OCI-LY3 (cell line): ENCODE measurements around the gene ZDHHC14.

Experiments used
- H2AFZ ChIP-seq: fragments of 200-600, 300-600 bp; shearing (Covaris generic); 2 replicates; pipeline ENCODE4 v1.6.0; 2014; ENCODE audit warnings: antibody characterized with exemption, low read depth, low read length
- H3K27ac ChIP-seq: fragments of 200-600, 300-600 bp; sonication (generic); 2 replicates; pipeline ENCODE4 v1.5.1; 2014; ENCODE audit warnings: mild to moderate bottlenecking, low read length, moderate library complexity, mixed read lengths
- H3K27me3 ChIP-seq: fragments of 200-600, 300-600 bp; sonication (generic); 2 replicates; pipeline ENCODE4 v1.6.1; 2014; ENCODE audit warnings: low read depth, low read length, mixed read lengths
- H3K36me3 ChIP-seq: fragments of 200-600, 300-600 bp; sonication (generic); replicated peaks from 2 replicates; pipeline ENCODE3; 2014; ENCODE audit warnings: low read depth, low read length, mixed read lengths
- H3K4me1 ChIP-seq: fragments of 300-600, 200-600 bp; sonication (generic); 2 replicates; pipeline ENCODE4 v1.6.1; 2014; ENCODE audit warnings: low read length, mixed read lengths
- H3K4me2 ChIP-seq: fragments of 200-600, 300-600 bp; sonication (generic); 2 replicates; pipeline ENCODE4 v1.6.1; 2014; ENCODE audit warnings: low read length, mixed read lengths
- H3K4me3 ChIP-seq: fragments of 300-600, 200-600 bp; sonication (generic); 2 replicates; pipeline ENCODE4 v1.5.1; 2014; ENCODE audit warnings: antibody characterized with exemption, mild to moderate bottlenecking, low read length, moderate library complexity
- H3K79me2 ChIP-seq: fragments of 300-600, 200-600 bp; shearing (Covaris generic); 2 replicates; pipeline ENCODE4 v1.6.1; 2014; ENCODE audit warnings: mild to moderate bottlenecking, low read length, mixed read lengths
- H3K9ac ChIP-seq: fragments of 300-600, 200-600 bp; shearing (Covaris generic); 2 replicates; pipeline ENCODE4 v1.6.0; 2014; ENCODE audit warnings: mild to moderate bottlenecking, low read length, moderate library complexity
- H3K9me3 ChIP-seq: fragments of 200-600, 300-600 bp; shearing (Covaris generic); 2 replicates; pipeline ENCODE4 v1.6.1; 2014; ENCODE audit warnings: low read length, mixed read lengths; ENCODE audit not compliant: insufficient read depth
- H4K20me1 ChIP-seq: fragments of 200-600, 300-600 bp; sonication (generic); 2 replicates; pipeline ENCODE4 v1.6.1; 2016; ENCODE audit warnings: low read length, mixed read lengths; ENCODE audit not compliant: insufficient read depth
- CTCF ChIP-seq: fragments of 200-600, 300-600 bp; sonication (generic); IDR thresholded peaks from 2 replicates; pipeline ENCODE4 v1.5.1; 2014; ENCODE audit warnings: antibody characterized with exemption, low read length, low read depth
- EZH2phosphoT487 ChIP-seq: fragments of 200-600 bp; shearing (Covaris generic); IDR thresholded peaks from 2 replicates; pipeline ENCODE4 v1.6.1; 2018; ENCODE audit warnings: antibody characterized with exemption, mixed run types, low read depth

The ZDHHC14 gene

GRCh38 chr6:157443066-157443800 lies 62.2 kb downstream of the ZDHHC14 start:
- Histone ChIP-seq H3K79me2 (no peaks in the 10 kb centered on the region), H3K4me3 (no peak overlapping the region), H3K27ac (no peak overlapping the region), H3K9ac (no peak overlapping the region), H2AFZ (no peak overlapping the region), H3K4me2 (no peak overlapping the region), H4K20me1 (no peaks in the 10 kb centered on the region), H3K27me3 (no peaks in the 10 kb centered on the region), H3K4me1 (peaks cover 19% of the 10 kb centered on the region), H3K36me3 (peaks cover 4% of the 10 kb centered on the region), H3K9me3 (no peaks in the 10 kb centered on the region)
- TF ChIP-seq CTCF (no peak), EZH2phosphoT487 (no peak)

GRCh38 chr6:157445277-157446009 lies 64.5 kb downstream of the ZDHHC14 start:
- Histone ChIP-seq H3K9me3 (no peaks in the 10 kb centered on the region), H3K4me1 (peaks cover 15% of the 10 kb centered on the region), H3K27ac (no peak overlapping the region), H3K4me2 (peak overlapping the region; percentile 40; the same call in 1 of the 2 replicates), H3K79me2 (no peaks in the 10 kb centered on the region), H3K4me3 (no peak overlapping the region), H3K36me3 (peaks cover 4% of the 10 kb centered on the region), H2AFZ (no peak overlapping the region), H4K20me1 (no peaks in the 10 kb centered on the region), H3K9ac (no peak overlapping the region), H3K27me3 (no peaks in the 10 kb centered on the region)
- TF ChIP-seq EZH2phosphoT487: no peak

GRCh38 chr6:157447735-157448134 lies 66.7 kb downstream of the ZDHHC14 start:
- Histone ChIP-seq H3K9me3 (no peaks in the 10 kb centered on the region), H3K27ac (no peak overlapping the region), H4K20me1 (no peaks in the 10 kb centered on the region), H3K4me2 (no peak overlapping the region), H3K36me3 (no peaks in the 10 kb centered on the region), H3K4me1 (peaks cover 15% of the 10 kb centered on the region), H3K27me3 (no peaks in the 10 kb centered on the region), H3K4me3 (no peak overlapping the region), H3K9ac (no peak overlapping the region), H3K79me2 (no peaks in the 10 kb centered on the region), H2AFZ (no peak overlapping the region)
- no peak for TF ChIP-seq CTCF
- TF ChIP-seq EZH2phosphoT487: no peak

- H3K79me2 ChIP-seq: no peaks in the 10 kb centered on the region
- no peaks in the 10 kb centered on the region for H4K20me1 ChIP-seq
- H3K36me3 ChIP-seq: no peaks in the 10 kb centered on the region
- H3K27ac ChIP-seq: no peak overlapping the region
- H3K9ac ChIP-seq: no peak overlapping the region
- no peak for TF ChIP-seq EZH2phosphoT487
- TF ChIP-seq CTCF: no peak
- no peaks in the 10 kb centered on the region for H3K9me3 ChIP-seq
- H3K27me3 ChIP-seq: no peaks in the 10 kb centered on the region
- peaks cover 8% of the 10 kb centered on the region for H3K4me1 ChIP-seq
- no peak overlapping the region for H2AFZ ChIP-seq
- no peak overlapping the region for H3K4me2 ChIP-seq
- H3K4me3 ChIP-seq: no peak overlapping the region
These were observed 68.6 kb downstream of the ZDHHC14 start for GRCh38 chr6:157449610-157450009.
